K562 (cell line): ENCODE measurements around the gene AKNA. TPM values are rescaled to one million over a fixed set of nuclear protein-coding genes. Genes with fewer than 3 reads are reported as not detected.
A peak's percentile ranks its signal among the peaks of the same experiment; 100 is the strongest.

Experiments
- ATAC-seq: fragments of 200-7000 bp; cut with Tn5 transposase; 3 replicates; pipeline ENCODE4 v1.9.1; 2020; ENCODE audit warnings: moderate library complexity
- BruUV-seq: library from RNA; stranded (reverse); fragments of 400-500 nt; replicated peaks from 2 replicates; lab custom pipeline; 2021; lab: Mats Ljungman, UMichigan
- CTCF ChIA-PET: fragments of 300-600 bp; formaldehyde crosslinking; extraction: SDS; loops from one replicate; lab custom pipeline; 2021; ENCODE audit warnings: low intra/inter-chr PET ratio; lab: Yijun Ruan, JAX
- POLR2A ChIA-PET: fragments of 300-600, 350-650 bp; sonication (Branson Sonifier 250); formaldehyde crosslinking; extraction: SDS; loops from one replicate; lab custom pipeline; 2021; ENCODE audit warnings: antibody characterized with exemption, inconsistent platforms; lab: Yijun Ruan, JAX
- DNase-seq, 4 experiments: peaks; one replicate each; pipeline versions ENCODE4 v3.0.0 to v3.0.0-alpha.2; 2011 to 2018; ENCODE audit warnings: low spot score in 3 of 4, mixed read lengths in 3 of 4; ENCODE audit errors: extremely low read depth in 1 of 4
- FAIRE-seq: peaks from 2 replicates; lab custom pipeline; 2011; peaks lifted over from hg19 to GRCh38; lab: Jason Lieb, UNC
- H2AFZ ChIP-seq: 2 replicates; pipeline ENCODE4 v1.6.0; 2011; ENCODE audit warnings: low read depth, low read length, control low read depth, inconsistent platforms
- H3K27ac ChIP-seq: fragments of 200-600 bp; 3 replicates; pipeline ENCODE4 v1.8.0; 2011; ENCODE audit warnings: low read depth, mild to moderate bottlenecking, control low read depth, inconsistent platforms, low read length, moderate library complexity, mixed read lengths; ENCODE audit errors: extremely low read depth
- H3K27me3 ChIP-seq, 2 experiments: fragments of 300-600 bp in 1 of 2; 2 replicates in 1 of 2; 3 replicates in 1 of 2; pipeline versions ENCODE4 v1.6.0 to v1.8.0; 2011; ENCODE audit warnings: inconsistent platforms in 2 of 2, low read length in 2 of 2, mild to moderate bottlenecking in 1 of 2, mixed read lengths in 1 of 2, moderate library complexity in 1 of 2; ENCODE audit not compliant: control insufficient read depth in 2 of 2, insufficient read depth in 2 of 2
- H3K36me3 ChIP-seq: fragments of 300-600 bp; 3 replicates; pipeline ENCODE4 v1.8.0; 2011; ENCODE audit warnings: mild to moderate bottlenecking, low read length, inconsistent platforms; ENCODE audit not compliant: control insufficient read depth, insufficient read depth
- H3K4me1 ChIP-seq, 2 experiments: fragments of 200-600 bp in 1 of 2; replicated peaks in 1 of 2; 2 replicates in 1 of 2; 3 replicates in 1 of 2; pipeline versions ENCODE4 v1.5.1 to v1.8.0; 2011; ENCODE audit warnings: inconsistent platforms in 2 of 2, low read length in 2 of 2, mild to moderate bottlenecking in 1 of 2, mixed read lengths in 1 of 2, moderate library complexity in 1 of 2; ENCODE audit not compliant: control insufficient read depth in 2 of 2, insufficient read depth in 2 of 2
- H3K4me2 ChIP-seq: 2 replicates; pipeline ENCODE4 v1.6.1; 2011; ENCODE audit warnings: low read length, control low read depth, inconsistent platforms, mixed read lengths; ENCODE audit not compliant: insufficient read depth
- H3K4me3 ChIP-seq: fragments of 200-600 bp; sonication (generic), shearing (Covaris generic); 2 replicates; pipeline ENCODE4 v1.5.1; 2016; ENCODE audit warnings: control low read depth, inconsistent platforms
- H3K79me2 ChIP-seq: fragments of 200-600 bp; 3 replicates; pipeline ENCODE4 v1.8.0; 2011; ENCODE audit warnings: low read length, inconsistent platforms; ENCODE audit not compliant: control insufficient read depth, insufficient read depth
- H3K9ac ChIP-seq, 2 experiments: 2 replicates each; pipeline versions ENCODE4 v1.6.0 to v1.6.1; 2011; ENCODE audit warnings: low read depth in 2 of 2, low read length in 2 of 2, control low read depth in 1 of 2, inconsistent platforms in 1 of 2, mild to moderate bottlenecking in 1 of 2, mixed read lengths in 1 of 2; ENCODE audit not compliant: insufficient read depth in 1 of 2
- H3K9me1 ChIP-seq: one replicate; pipeline ENCODE4 v1.6.0; 2011; ENCODE audit warnings: inconsistent platforms, mild to moderate bottlenecking, low read length, moderate library complexity; ENCODE audit not compliant: control insufficient read depth, insufficient read depth
- H3K9me3 ChIP-seq: replicated peaks from 2 replicates; pipeline ENCODE4 v1.5.1; 2011; ENCODE audit warnings: low read depth, low read length, inconsistent platforms; ENCODE audit not compliant: control insufficient read depth, insufficient read depth
- H4K20me1 ChIP-seq: replicated peaks from 2 replicates; pipeline ENCODE4 v1.6.1; 2011; ENCODE audit warnings: low read length, inconsistent platforms, mixed read lengths; ENCODE audit not compliant: control insufficient read depth, insufficient read depth
- CEBPB ChIP-seq: fragments of 450-650 bp; IDR thresholded peaks from 2 replicates; pipeline ENCODE4 v1.6.1; 2016; ENCODE audit warnings: missing genetic modification characterization, missing compliant biosample characterization
- GABPA ChIP-seq: fragments of 200-800 bp; sonication (Bioruptor generic); conservative IDR thresholded peaks from 2 replicates; pipeline ENCODE4 v1.6.1; 2016; ENCODE audit warnings: low read depth, missing genetic modification characterization, missing compliant biosample characterization
- KLF16 ChIP-seq: IDR thresholded peaks from 2 replicates; pipeline ENCODE4 v1.6.1; 2016; ENCODE audit warnings: antibody characterized with exemption
- PYGO2 ChIP-seq: fragments of 450-650 bp; IDR thresholded peaks from 2 replicates; pipeline ENCODE4 v1.6.1; 2016; ENCODE audit warnings: mild to moderate bottlenecking, missing genetic modification characterization, moderate library complexity, missing compliant biosample characterization
- RBM25 ChIP-seq: fragments of 200-400 bp; formaldehyde crosslinking; IDR thresholded peaks from 2 replicates; pipeline ENCODE4 v1.6.1; 2018; ENCODE audit warnings: low read length, low read depth, moderate library complexity; ENCODE audit not compliant: severe bottlenecking
- SNRNP70 ChIP-seq: fragments of 200-400 bp; formaldehyde crosslinking; optimal IDR thresholded peaks from 2 replicates; pipeline ENCODE3; 2017; ENCODE audit warnings: low read depth, low read length
- ZNF146 ChIP-seq: IDR thresholded peaks from one replicate; pipeline ENCODE4 v1.6.1; 2018; ENCODE audit warnings: missing compliant biosample characterization; ENCODE audit not compliant: unreplicated experiment
- ZNF217 ChIP-seq: sonication (generic); formaldehyde crosslinking; IDR thresholded peaks from 2 replicates; pipeline ENCODE4 v1.8.0; 2022; ENCODE audit warnings: mild to moderate bottlenecking, missing genetic modification reagents
- ZNF23 ChIP-seq: fragments of 250-450 bp; sonication (Bioruptor Pico); IDR thresholded peaks from 2 replicates; pipeline ENCODE4 v1.4.0; 2020; ENCODE audit warnings: mild to moderate bottlenecking
- ZNF232 ChIP-seq: sonication (generic); formaldehyde crosslinking; IDR thresholded peaks from 2 replicates; pipeline ENCODE4 v1.8.0; 2022; ENCODE audit warnings: mild to moderate bottlenecking, missing genetic modification reagents
- ZNF384 ChIP-seq: IDR thresholded peaks from 2 replicates; pipeline ENCODE4 v1.6.1; 2012; ENCODE audit warnings: low read depth, low read length, improper control_type of control experiment
- ZNF57 ChIP-seq: fragments of 450-650 bp; formaldehyde crosslinking; IDR thresholded peaks from 2 replicates; pipeline ENCODE4 v1.4.0; 2020; ENCODE audit warnings: mild to moderate bottlenecking, moderate library complexity
- WGBS: fragments of 100-300 bp; shearing (Covaris generic); methylation state at CpG from one replicate; pipeline ENCODE4 v1.1.6; 2016; ENCODE audit warnings: low coverage, mixed read lengths; ENCODE audit not compliant: insufficient coverage; ENCODE audit errors: missing lambda C conversion rate; 5-methylcytosine and 5-hydroxymethylcytosine counted together
- in situ Hi-C: fragments of 300-500 bp; cut with MboI; formaldehyde crosslinking; loops from 4 replicates; pipeline ENCODE4 v1.15.0; 2018; ENCODE audit warnings: inconsistent platforms, mixed read lengths
- intact Hi-C: fragments of 100-400 bp; cut with micrococcal nuclease; formaldehyde crosslinking; loops from 2 replicates; pipeline ENCODE4 v1.14.2; 2022
- polyA plus RNA-seq, 8 experiments: library from polyadenylated mRNA; depleted of rRNA in 4 of 8; stranded (reverse) in 5 of 8; unstranded in 3 of 8; fragments of >200 nt; fragmentation: Nextera tagmentation in 2 of 8; fragmentation: Illumina TruSeq in 1 of 8; extraction: Ambion mirVana in 2 of 8; extraction: Trizol in 1 of 8; gene quantifications; 2 replicates each; pipeline versions ENCODE4 v1.2.1 to v1.2.3, GENCODE V29; 2011 to 2014; ENCODE audit warnings: inconsistent platforms in 1 of 8, missing spikeins in 1 of 8
- total RNA-seq, 7 experiments: library from RNA; depleted of rRNA in 6 of 7; stranded (reverse); fragments of >200 nt in 6 of 7; fragmentation: Illumina TruSeq in 2 of 7; extraction: Trizol in 2 of 7; gene quantifications; 2 replicates each; pipeline versions ENCODE4 v1.2.1 to v1.2.3, GENCODE V29; 2011 to 2021; ENCODE audit warnings: low replicate concordance in 1 of 7
- TF ChIP-seq, protein P1 (sequence below): IDR thresholded peaks from 3 replicates; pipeline ENCODE4 v1.6.1; 2011; ENCODE audit warnings: borderline replicate concordance, mild to moderate bottlenecking; ENCODE audit not compliant: insufficient read length, insufficient read depth
- TF ChIP-seq, protein P2 (sequence below): fragments of 250-450 bp; sonication (Bioruptor Pico); IDR thresholded peaks from 2 replicates; pipeline ENCODE4 v1.5.0; 2020; ENCODE audit warnings: mild to moderate bottlenecking, borderline replicate concordance

AKNA gene
- total and polyA plus RNA-seq, 9 of the 15 experiments (the other 6 are each of a cell fraction or from before 2014, with no cell fraction given) = 0.29 to 20.5 (median 3.9) TPM

DNA sequence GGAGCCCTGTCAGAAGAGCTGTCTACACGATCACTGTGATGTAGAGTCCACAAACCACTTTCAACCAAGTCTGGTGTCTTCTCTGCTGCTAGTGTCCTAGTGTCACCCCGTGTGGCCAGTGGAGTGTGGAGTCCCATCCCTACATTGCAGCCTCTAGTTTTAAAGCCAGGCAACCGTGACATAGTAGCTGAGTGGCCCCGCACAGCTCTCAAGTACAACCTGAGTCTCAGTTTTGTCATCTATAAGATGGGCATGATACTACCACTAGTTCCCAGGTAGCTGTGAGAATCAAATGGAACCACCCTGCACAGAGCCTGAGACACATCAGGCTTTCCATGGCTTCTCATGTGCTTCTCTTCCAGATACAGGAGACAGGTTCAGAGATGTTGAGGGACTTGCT is 43.2 kb upstream of the AKNA start:
- H3K4me1 ChIP-seq = peaks cover 3 to 5% of the 10 kb centered on the region in 2 experiments; a peak in 4 of 5 replicates
- no peak overlapping the region for H2AFZ ChIP-seq
- no peak for ATAC-seq
- no TSS peak for BruUV-seq
- ChIA-PET CTCF (interaction anchor here (0.6 kb wide), 1 partner anchor 55 kb away, joined by 8 read pairs; no protein-coding TSS in a partner anchor), POLR2A (no interaction called here)
- H3K4me2 ChIP-seq = no peak overlapping the region
- H3K27ac ChIP-seq = no peak overlapping the region
- intact Hi-C loops (no loop called here), in situ Hi-C loops (loop anchor here (5.0 kb wide), 1 partner anchor 221 kb away; no protein-coding TSS in a partner anchor)
- no peaks in the 10 kb centered on the region; a peak in 1 of 5 replicates for H3K27me3 ChIP-seq
- peaks cover 5% of the 10 kb centered on the region; the same call in 1 of the 2 replicates for H4K20me1 ChIP-seq
- no peak for FAIRE-seq
- no peak overlapping the region for H3K9ac ChIP-seq
- H3K9me3 ChIP-seq = no peaks in the 10 kb centered on the region
- no peak overlapping the region for H3K4me3 ChIP-seq
- H3K79me2 ChIP-seq = no peaks in the 10 kb centered on the region
- WGBS = 43% methylated on average over 4 of the region's 4 CpGs
- no peaks in the 10 kb centered on the region for H3K36me3 ChIP-seq
- H3K9me1 ChIP-seq = peaks cover 6% of the 10 kb centered on the region
- DNase-seq = no peak
- TF ChIP-seq RBM25 (peak; percentile 42), ZNF217 (CRISPR knock-in tag) (no peak)

DNA sequence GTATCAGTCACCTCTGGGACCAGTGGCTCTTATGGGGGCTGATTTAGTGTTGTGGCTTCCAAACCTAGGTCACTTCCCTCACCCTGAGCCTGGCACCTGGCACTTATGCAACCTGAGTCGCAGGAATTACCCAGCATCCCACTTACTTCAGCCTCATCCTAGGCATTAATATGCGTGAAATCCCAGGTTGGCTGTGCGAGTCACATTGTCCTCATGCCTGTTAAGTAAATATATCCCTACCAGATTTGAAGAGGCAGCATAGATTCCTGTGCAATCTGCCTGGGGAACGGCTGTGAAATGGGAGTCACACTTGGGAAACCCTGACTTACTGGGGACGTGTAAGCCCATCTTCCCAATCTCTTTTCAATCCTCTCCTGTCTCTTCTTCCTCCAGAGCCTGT is 42.7 kb upstream of the AKNA start:
- in situ Hi-C loops (loop anchor here (5.0 kb wide), 1 partner anchor 222 kb away; no protein-coding TSS in a partner anchor), intact Hi-C loops (no loop called here)
- Histone ChIP-seq H3K4me3 (no peak overlapping the region), H3K4me1 (peaks cover 3 to 7% of the 10 kb centered on the region in 2 experiments; a peak in 4 of 5 replicates), H3K9me3 (no peaks in the 10 kb centered on the region), H3K9me1 (peaks cover 6% of the 10 kb centered on the region), H4K20me1 (peaks cover 5% of the 10 kb centered on the region; the same call in 1 of the 2 replicates), H3K27me3 (no peaks in the 10 kb centered on the region; a peak in 1 of 5 replicates), H2AFZ (no peak overlapping the region), H3K79me2 (no peaks in the 10 kb centered on the region), H3K27ac (no peak overlapping the region), H3K4me2 (no peak overlapping the region), H3K9ac (no peak overlapping the region), H3K36me3 (no peaks in the 10 kb centered on the region)
- ChIA-PET POLR2A (no interaction called here), CTCF (no interaction called here)
- ATAC-seq (no peak), FAIRE-seq (no peak), DNase-seq (no peak)
- 34% methylated on average over 5 of the region's 5 CpGs for WGBS
- no TSS peak for BruUV-seq
- no peak for TF ChIP-seq KLF16
- no peak for TF ChIP-seq PYGO2 (tag)
- no peak for TF ChIP-seq SNRNP70
- TF ChIP-seq, protein P1, sequence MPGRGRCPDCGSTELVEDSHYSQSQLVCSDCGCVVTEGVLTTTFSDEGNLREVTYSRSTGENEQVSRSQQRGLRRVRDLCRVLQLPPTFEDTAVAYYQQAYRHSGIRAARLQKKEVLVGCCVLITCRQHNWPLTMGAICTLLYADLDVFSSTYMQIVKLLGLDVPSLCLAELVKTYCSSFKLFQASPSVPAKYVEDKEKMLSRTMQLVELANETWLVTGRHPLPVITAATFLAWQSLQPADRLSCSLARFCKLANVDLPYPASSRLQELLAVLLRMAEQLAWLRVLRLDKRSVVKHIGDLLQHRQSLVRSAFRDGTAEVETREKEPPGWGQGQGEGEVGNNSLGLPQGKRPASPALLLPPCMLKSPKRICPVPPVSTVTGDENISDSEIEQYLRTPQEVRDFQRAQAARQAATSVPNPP = no peak
- no peak for TF ChIP-seq ZNF23 (CRISPR knock-in tag)
- TF ChIP-seq CEBPB (tag) = no peak
- no peak for TF ChIP-seq ZNF57
- TF ChIP-seq GABPA (tag) = no peak
- TF ChIP-seq, protein P2, sequence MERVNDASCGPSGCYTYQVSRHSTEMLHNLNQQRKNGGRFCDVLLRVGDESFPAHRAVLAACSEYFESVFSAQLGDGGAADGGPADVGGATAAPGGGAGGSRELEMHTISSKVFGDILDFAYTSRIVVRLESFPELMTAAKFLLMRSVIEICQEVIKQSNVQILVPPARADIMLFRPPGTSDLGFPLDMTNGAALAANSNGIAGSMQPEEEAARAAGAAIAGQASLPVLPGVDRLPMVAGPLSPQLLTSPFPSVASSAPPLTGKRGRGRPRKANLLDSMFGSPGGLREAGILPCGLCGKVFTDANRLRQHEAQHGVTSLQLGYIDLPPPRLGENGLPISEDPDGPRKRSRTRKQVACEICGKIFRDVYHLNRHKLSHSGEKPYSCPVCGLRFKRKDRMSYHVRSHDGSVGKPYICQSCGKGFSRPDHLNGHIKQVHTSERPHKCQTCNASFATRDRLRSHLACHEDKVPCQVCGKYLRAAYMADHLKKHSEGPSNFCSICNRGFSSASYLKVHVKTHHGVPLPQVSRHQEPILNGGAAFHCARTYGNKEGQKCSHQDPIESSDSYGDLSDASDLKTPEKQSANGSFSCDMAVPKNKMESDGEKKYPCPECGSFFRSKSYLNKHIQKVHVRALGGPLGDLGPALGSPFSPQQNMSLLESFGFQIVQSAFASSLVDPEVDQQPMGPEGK (CRISPR knock-in tag) = no peak
- TF ChIP-seq ZNF384 = no peak
- no peak for TF ChIP-seq ZNF232 (CRISPR knock-in tag)
- no peak for TF ChIP-seq ZNF146 (CRISPR knock-in tag)
